ENCODE data around the gene CDC14B.

CDC14B gene

GRCh38 chr9:96499257-96499656 is 120.4 kb downstream of the CDC14B start:
- H3K9me3 ChIP-seq (ENCODE audit: insufficient read depth, low read length) = no peaks in the 10 kb centered on the region
- TF ChIP-seq CTCF (IDR thresholded peaks at IDR 0.05; ENCODE audit: insufficient read depth, low read length, poor library complexity, severe bottlenecking) (no peak), EZH2phosphoT487 (conservative IDR thresholded peaks at IDR 0.05; ENCODE audit: low read length) (no peak)
- no peaks in the 10 kb centered on the region for H4K20me1 ChIP-seq (ENCODE audit: low read depth, low read length)
- no peaks in the 10 kb centered on the region for H3K27me3 ChIP-seq (ENCODE audit: low read length)
- no peak overlapping the region for H2AFZ ChIP-seq (ENCODE audit: low read depth, low read length, severe bottlenecking)
- no peaks in the 10 kb centered on the region for H3K79me2 ChIP-seq (ENCODE audit: insufficient read depth, low read length)
- H3K27ac ChIP-seq (ENCODE audit: low read depth, low read length) = no peak overlapping the region
- H3K9me2 ChIP-seq (replicated peaks; ENCODE audit: insufficient read depth, low read length) = no peaks in the 10 kb centered on the region
- no peaks in the 10 kb centered on the region for H3F3A ChIP-seq (ENCODE audit: insufficient read depth)
- no peaks in the 10 kb centered on the region for H3K36me3 ChIP-seq (ENCODE audit: low read length)
- no peak overlapping the region for H3K9ac ChIP-seq (ENCODE audit: low read length)
- H3K4me3 ChIP-seq (ENCODE audit: insufficient read depth, low read length, poor library complexity, severe bottlenecking) = no peak overlapping the region
- no peak overlapping the region for H3K4me2 ChIP-seq (ENCODE audit: low read depth, low read length, poor library complexity, severe bottlenecking)

GRCh38 chr9:96498796-96499195 is 120.8 kb downstream of the CDC14B start:
- Histone ChIP-seq H2AFZ (ENCODE audit: low read depth, low read length, severe bottlenecking) (no peak overlapping the region), H3K4me3 (ENCODE audit: insufficient read depth, low read length, poor library complexity, severe bottlenecking) (no peak overlapping the region), H3K27ac (ENCODE audit: low read depth, low read length) (no peak overlapping the region), H4K20me1 (ENCODE audit: low read depth, low read length) (no peaks in the 10 kb centered on the region), H3K9me2 (replicated peaks; ENCODE audit: insufficient read depth, low read length) (no peaks in the 10 kb centered on the region), H3K9me3 (ENCODE audit: insufficient read depth, low read length) (no peaks in the 10 kb centered on the region), H3K36me3 (ENCODE audit: low read length) (no peaks in the 10 kb centered on the region), H3K4me2 (ENCODE audit: low read depth, low read length, poor library complexity, severe bottlenecking) (no peak overlapping the region), H3K27me3 (ENCODE audit: low read length) (no peaks in the 10 kb centered on the region), H3K9ac (ENCODE audit: low read length) (no peak overlapping the region), H3K79me2 (ENCODE audit: insufficient read depth, low read length) (no peaks in the 10 kb centered on the region), H3F3A (ENCODE audit: insufficient read depth) (no peaks in the 10 kb centered on the region)
- no peak for TF ChIP-seq CTCF (IDR thresholded peaks at IDR 0.05; ENCODE audit: insufficient read depth, low read length, poor library complexity, severe bottlenecking)
- no peak for TF ChIP-seq EZH2phosphoT487 (conservative IDR thresholded peaks at IDR 0.05; ENCODE audit: low read length)

GRCh38 chr9:96497117-96497399 is 122.6 kb downstream of the CDC14B start:
- no peaks in the 10 kb centered on the region for H3K36me3 ChIP-seq (ENCODE audit: low read length)
- H4K20me1 ChIP-seq (ENCODE audit: low read depth, low read length) = no peaks in the 10 kb centered on the region
- H3K9ac ChIP-seq (ENCODE audit: low read length) = no peak overlapping the region
- no peak overlapping the region for H3K4me3 ChIP-seq (ENCODE audit: insufficient read depth, low read length, poor library complexity, severe bottlenecking)
- H3K27ac ChIP-seq (ENCODE audit: low read depth, low read length) = no peak overlapping the region
- no peak overlapping the region for H3K4me2 ChIP-seq (ENCODE audit: low read depth, low read length, poor library complexity, severe bottlenecking)
- H3K9me3 ChIP-seq (ENCODE audit: insufficient read depth, low read length) = no peaks in the 10 kb centered on the region
- H3K27me3 ChIP-seq (ENCODE audit: low read length) = no peaks in the 10 kb centered on the region
- no peak overlapping the region for H2AFZ ChIP-seq (ENCODE audit: low read depth, low read length, severe bottlenecking)
- H3F3A ChIP-seq (ENCODE audit: insufficient read depth) = no peaks in the 10 kb centered on the region
- TF ChIP-seq EZH2phosphoT487 (conservative IDR thresholded peaks at IDR 0.05; ENCODE audit: low read length) (no peak), CTCF (IDR thresholded peaks at IDR 0.05; ENCODE audit: insufficient read depth, low read length, poor library complexity, severe bottlenecking) (no peak)
- H3K79me2 ChIP-seq (ENCODE audit: insufficient read depth, low read length) = no peaks in the 10 kb centered on the region
- H3K9me2 ChIP-seq (replicated peaks; ENCODE audit: insufficient read depth, low read length) = no peaks in the 10 kb centered on the region
